Peyer's patch (tissue), 4 donors: ENCODE results near the gene FNIP1. TPM values are rescaled to one million over a fixed set of nuclear protein-coding genes. Genes with fewer than 3 reads are reported as not detected.

Experiments
- DNase-seq, 3 donors: peaks; one replicate each; pipeline ENCODE4 v3.0.0-alpha.2; 2017 to 2019
- H3K27ac ChIP-seq, 4 donors: fragments of 200-600 bp; sonication (generic); one replicate each; pipeline ENCODE4 v1.5.1; 2016 to 2019
- H3K27me3 ChIP-seq, 2 donors: fragments of 200-600 bp; sonication (generic); one replicate each; pipeline ENCODE4 v1.5.1; 2019
- H3K36me3 ChIP-seq, 3 donors: fragments of 200-600 bp; sonication (generic); one replicate each; pipeline ENCODE4 v1.5.1; 2016 to 2019
- H3K4me1 ChIP-seq, 4 donors: fragments of 200-600 bp; sonication (generic); one replicate each; pipeline ENCODE4 v1.5.1; 2016 to 2019
- H3K4me3 ChIP-seq, 4 donors: fragments of 200-600 bp; sonication (generic); 1 replicate in 3 of 4; 2 replicates in 1 of 4; pipeline ENCODE4 v1.5.1; 2016 to 2019; ENCODE audit warnings: mild to moderate bottlenecking in 1 of 4
- H3K9me3 ChIP-seq, 4 donors: fragments of 200-600 bp; sonication (generic); one replicate each; pipeline ENCODE4 v1.5.1; 2016 to 2019; ENCODE audit warnings: mild to moderate bottlenecking in 1 of 4
- POLR2A ChIP-seq, 2 donors: fragments of 450-650 bp; IDR thresholded peaks; one replicate each; pipeline ENCODE4 v1.5.1; 2017; ENCODE audit warnings: antibody characterized with exemption in 2 of 2, mild to moderate bottlenecking in 2 of 2, moderate library complexity in 2 of 2
- total RNA-seq, 4 donors: library from RNA; depleted of rRNA; stranded (reverse); fragments of >200 nt; gene quantifications; one replicate each; pipeline ENCODE4 v1.1.0, GENCODE V29; 2016
- TF ChIP-seq, protein P1 (sequence below), 6 experiments: fragments of 450-650 bp in 4 of 6; fragments of 200-600 bp in 2 of 6; sonication (generic) in 1 of 6; IDR thresholded peaks; one replicate each; pipeline ENCODE4 v1.5.1; 2017 to 2019; ENCODE audit warnings: antibody characterized with exemption in 6 of 6, mild to moderate bottlenecking in 3 of 6, moderate library complexity in 1 of 6

The FNIP1 gene
- total RNA-seq, 4 donors from 2014 or later: 36.9 to 49.5 (median 46.1) TPM

- Histone ChIP-seq H3K9me3 (no peaks in the 10 kb centered on the region), H3K4me1 (peaks cover 0 to 6% (median 0%) of the 10 kb centered on the region in 4 donors), H3K36me3 (no peaks in the 10 kb centered on the region), H3K4me3 (no peak overlapping the region), H3K27me3 (no peaks in the 10 kb centered on the region), H3K27ac (no peak overlapping the region)
- DNase-seq: no peak
- TF ChIP-seq, protein P1, sequence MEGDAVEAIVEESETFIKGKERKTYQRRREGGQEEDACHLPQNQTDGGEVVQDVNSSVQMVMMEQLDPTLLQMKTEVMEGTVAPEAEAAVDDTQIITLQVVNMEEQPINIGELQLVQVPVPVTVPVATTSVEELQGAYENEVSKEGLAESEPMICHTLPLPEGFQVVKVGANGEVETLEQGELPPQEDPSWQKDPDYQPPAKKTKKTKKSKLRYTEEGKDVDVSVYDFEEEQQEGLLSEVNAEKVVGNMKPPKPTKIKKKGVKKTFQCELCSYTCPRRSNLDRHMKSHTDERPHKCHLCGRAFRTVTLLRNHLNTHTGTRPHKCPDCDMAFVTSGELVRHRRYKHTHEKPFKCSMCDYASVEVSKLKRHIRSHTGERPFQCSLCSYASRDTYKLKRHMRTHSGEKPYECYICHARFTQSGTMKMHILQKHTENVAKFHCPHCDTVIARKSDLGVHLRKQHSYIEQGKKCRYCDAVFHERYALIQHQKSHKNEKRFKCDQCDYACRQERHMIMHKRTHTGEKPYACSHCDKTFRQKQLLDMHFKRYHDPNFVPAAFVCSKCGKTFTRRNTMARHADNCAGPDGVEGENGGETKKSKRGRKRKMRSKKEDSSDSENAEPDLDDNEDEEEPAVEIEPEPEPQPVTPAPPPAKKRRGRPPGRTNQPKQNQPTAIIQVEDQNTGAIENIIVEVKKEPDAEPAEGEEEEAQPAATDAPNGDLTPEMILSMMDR (IDR thresholded peaks at IDR 0.05): no peak
- TF ChIP-seq POLR2A (IDR thresholded peaks at IDR 0.05): no peak
These were observed 38.3 kb downstream of the FNIP1 start for GRCh38 chr5:131758520-131758900.

DNA sequence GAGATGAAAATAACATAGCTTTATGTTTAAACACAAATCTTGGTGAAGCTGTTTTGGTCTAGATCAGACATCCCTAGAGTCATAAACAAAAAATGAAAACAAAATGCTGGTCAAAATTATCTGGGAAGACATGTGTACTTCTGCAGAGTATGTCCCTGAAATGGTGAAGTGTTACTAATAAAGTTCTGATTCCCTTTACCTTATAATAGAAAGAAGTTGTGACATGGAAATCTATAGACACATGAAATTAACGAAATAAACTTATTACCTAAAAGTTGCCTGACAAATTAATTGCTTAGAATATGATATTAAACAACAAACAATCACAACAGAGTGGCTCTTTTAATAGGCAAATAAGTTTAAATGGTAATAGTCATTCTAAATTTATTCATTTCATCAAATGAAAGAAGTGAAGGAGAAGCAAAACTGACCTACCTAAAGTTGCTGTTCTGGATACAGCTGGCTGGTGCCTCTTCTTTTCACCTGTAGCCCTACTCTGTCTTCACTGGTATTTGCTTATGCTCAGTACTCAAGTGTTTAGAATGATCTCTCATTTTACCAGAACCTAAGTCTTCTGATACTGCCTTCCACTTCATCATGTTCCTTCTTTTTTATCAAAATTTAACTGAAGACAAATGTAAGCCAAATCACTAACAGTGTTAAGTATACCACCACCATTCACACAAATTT lies 38.8 kb downstream of the FNIP1 start:
- H3K4me1 ChIP-seq: peaks cover 0 to 6% (median 0%) of the 10 kb centered on the region in 4 donors

GRCh38 chr5:131756942-131757341 lies 39.9 kb downstream of the FNIP1 start:
- no peaks in the 10 kb centered on the region for H3K27me3 ChIP-seq
- no peak overlapping the region for H3K27ac ChIP-seq
- H3K36me3 ChIP-seq: no peaks in the 10 kb centered on the region
- peaks cover 0 to 6% (median 0%) of the 10 kb centered on the region in 4 donors for H3K4me1 ChIP-seq
- no peak for DNase-seq
- H3K9me3 ChIP-seq: no peaks in the 10 kb centered on the region
- no peak overlapping the region for H3K4me3 ChIP-seq
- TF ChIP-seq POLR2A (IDR thresholded peaks at IDR 0.05): no peak
- TF ChIP-seq, protein P1 (IDR thresholded peaks at IDR 0.05): no peak

More for the DNA sequence above, 38.8 kb downstream of the FNIP1 start:
- no peak for DNase-seq
- Histone ChIP-seq H3K27me3 (no peaks in the 10 kb centered on the region), H3K9me3 (no peaks in the 10 kb centered on the region), H3K36me3 (no peaks in the 10 kb centered on the region), H3K27ac (no peak overlapping the region), H3K4me3 (no peak overlapping the region)
- TF ChIP-seq, protein P1 (IDR thresholded peaks at IDR 0.05): no peak
- TF ChIP-seq POLR2A (IDR thresholded peaks at IDR 0.05): no peak

- Histone ChIP-seq H3K36me3 (no peaks in the 10 kb centered on the region), H3K9me3 (no peaks in the 10 kb centered on the region), H3K27me3 (no peaks in the 10 kb centered on the region), H3K27ac (no peak overlapping the region), H3K4me1 (peaks cover 0 to 6% (median 0%) of the 10 kb centered on the region in 4 donors), H3K4me3 (no peak overlapping the region)
- no peak for DNase-seq
- TF ChIP-seq, protein P1 (IDR thresholded peaks at IDR 0.05): no peak
- no peak for TF ChIP-seq POLR2A (IDR thresholded peaks at IDR 0.05)
These were observed 42.5 kb downstream of the FNIP1 start for GRCh38 chr5:131754363-131754762.

- TF ChIP-seq, protein P1 (IDR thresholded peaks at IDR 0.05): no peak
- TF ChIP-seq POLR2A (IDR thresholded peaks at IDR 0.05): no peak
- H3K27me3 ChIP-seq: no peaks in the 10 kb centered on the region
- H3K4me1 ChIP-seq: no peaks in the 10 kb centered on the region
- DNase-seq: no peak
- H3K36me3 ChIP-seq: no peaks in the 10 kb centered on the region
- no peaks in the 10 kb centered on the region for H3K9me3 ChIP-seq
- H3K27ac ChIP-seq: no peak overlapping the region
- no peak overlapping the region for H3K4me3 ChIP-seq
These were observed 45.3 kb downstream of the FNIP1 start for GRCh38 chr5:131751506-131751905.
